Upper lobe of left lung (tissue), 4 donors: ENCODE measurements around the gene ARHGDIA.

Experiments
- EP300 ChIP-seq, 4 donors: sonication (generic); formaldehyde crosslinking; IDR thresholded peaks; one replicate each; pipeline ENCODE4 v1.5.1; 2017; ENCODE audit warnings: antibody characterized with exemption in 4 of 4, control low read depth in 2 of 4
- POLR2A ChIP-seq, 4 donors: fragments of 450-650 bp; IDR thresholded peaks; one replicate each; pipeline ENCODE4 v1.5.1; 2016 to 2017; ENCODE audit warnings: antibody characterized with exemption in 4 of 4, mild to moderate bottlenecking in 2 of 4
- POLR2AphosphoS5 ChIP-seq, 2 donors: sonication (generic); formaldehyde crosslinking; IDR thresholded peaks; one replicate each; pipeline ENCODE4 v1.5.1; 2017; ENCODE audit warnings: antibody characterized with exemption in 2 of 2
- TF ChIP-seq, protein P1 (sequence below), 6 experiments: fragments of 450-650 bp in 4 of 6; fragments of 200-600 bp in 2 of 6; sonication (generic) in 2 of 6; IDR thresholded peaks; one replicate each; pipeline ENCODE4 v1.5.1; 2016 to 2019; ENCODE audit warnings: antibody characterized with exemption in 6 of 6

DNA sequence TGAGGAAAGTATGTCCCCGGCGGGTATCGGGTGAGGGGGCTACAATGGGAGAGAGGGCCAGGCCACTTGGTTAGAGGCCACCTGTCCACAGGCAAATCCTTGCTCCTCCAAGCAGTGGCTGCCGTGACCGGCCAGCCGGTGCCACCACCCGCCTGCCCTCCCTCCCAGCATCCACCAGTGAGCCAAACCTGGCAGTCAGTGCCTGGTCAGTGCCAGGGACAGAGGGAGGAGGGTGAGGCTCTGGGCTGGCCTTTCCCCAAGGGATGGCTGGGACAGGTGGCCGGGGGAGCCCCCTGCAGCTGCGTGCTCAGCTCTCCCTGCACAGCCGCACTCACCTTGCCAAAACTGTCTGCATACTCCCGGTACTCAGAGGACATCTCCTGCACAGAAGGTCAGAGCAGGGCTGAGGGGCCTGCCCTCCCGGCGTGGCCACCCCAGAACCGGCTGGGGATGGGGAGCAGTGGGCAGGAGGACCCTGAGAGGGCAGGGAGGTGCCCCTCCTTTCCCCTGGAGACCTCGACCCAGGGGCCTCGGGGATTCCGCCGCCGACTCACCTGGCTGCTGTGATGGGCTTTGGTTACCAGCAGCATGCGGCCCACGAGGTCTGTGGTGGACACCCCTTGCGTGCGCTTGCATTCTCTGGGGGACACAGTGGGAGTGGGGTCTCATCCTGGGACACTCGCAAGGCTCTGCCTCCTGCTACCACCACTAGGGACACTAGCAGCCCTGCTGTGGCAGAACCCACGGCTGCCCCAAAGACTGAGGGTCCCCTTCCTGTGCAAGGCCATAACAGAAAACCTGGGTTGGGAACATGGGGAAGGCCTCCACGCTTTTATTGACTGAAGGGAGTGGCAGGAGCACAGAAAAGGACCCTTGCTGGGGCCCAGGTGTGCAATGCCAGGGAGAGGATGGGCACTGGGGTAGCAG, 36.3 kb upstream of the ARHGDIA start:
- TF ChIP-seq, protein P1, sequence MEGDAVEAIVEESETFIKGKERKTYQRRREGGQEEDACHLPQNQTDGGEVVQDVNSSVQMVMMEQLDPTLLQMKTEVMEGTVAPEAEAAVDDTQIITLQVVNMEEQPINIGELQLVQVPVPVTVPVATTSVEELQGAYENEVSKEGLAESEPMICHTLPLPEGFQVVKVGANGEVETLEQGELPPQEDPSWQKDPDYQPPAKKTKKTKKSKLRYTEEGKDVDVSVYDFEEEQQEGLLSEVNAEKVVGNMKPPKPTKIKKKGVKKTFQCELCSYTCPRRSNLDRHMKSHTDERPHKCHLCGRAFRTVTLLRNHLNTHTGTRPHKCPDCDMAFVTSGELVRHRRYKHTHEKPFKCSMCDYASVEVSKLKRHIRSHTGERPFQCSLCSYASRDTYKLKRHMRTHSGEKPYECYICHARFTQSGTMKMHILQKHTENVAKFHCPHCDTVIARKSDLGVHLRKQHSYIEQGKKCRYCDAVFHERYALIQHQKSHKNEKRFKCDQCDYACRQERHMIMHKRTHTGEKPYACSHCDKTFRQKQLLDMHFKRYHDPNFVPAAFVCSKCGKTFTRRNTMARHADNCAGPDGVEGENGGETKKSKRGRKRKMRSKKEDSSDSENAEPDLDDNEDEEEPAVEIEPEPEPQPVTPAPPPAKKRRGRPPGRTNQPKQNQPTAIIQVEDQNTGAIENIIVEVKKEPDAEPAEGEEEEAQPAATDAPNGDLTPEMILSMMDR (IDR thresholded peaks at IDR 0.05): no peak
- no peak for TF ChIP-seq POLR2A (IDR thresholded peaks at IDR 0.05)
- no peak for TF ChIP-seq EP300 (IDR thresholded peaks at IDR 0.05)
- TF ChIP-seq POLR2AphosphoS5 (IDR thresholded peaks at IDR 0.05): no peak
